Activated CD8-positive, alpha-beta memory T cell treated with anti-CD3 and anti-CD28 coated beads for 24 hours (primary cell): ENCODE measurements around the gene OPCML.

ENCODE experiments used
- DNase-seq: peaks from one replicate; pipeline ENCODE4 v3.0.0-alpha.2; 2020

The OPCML gene

DNA sequence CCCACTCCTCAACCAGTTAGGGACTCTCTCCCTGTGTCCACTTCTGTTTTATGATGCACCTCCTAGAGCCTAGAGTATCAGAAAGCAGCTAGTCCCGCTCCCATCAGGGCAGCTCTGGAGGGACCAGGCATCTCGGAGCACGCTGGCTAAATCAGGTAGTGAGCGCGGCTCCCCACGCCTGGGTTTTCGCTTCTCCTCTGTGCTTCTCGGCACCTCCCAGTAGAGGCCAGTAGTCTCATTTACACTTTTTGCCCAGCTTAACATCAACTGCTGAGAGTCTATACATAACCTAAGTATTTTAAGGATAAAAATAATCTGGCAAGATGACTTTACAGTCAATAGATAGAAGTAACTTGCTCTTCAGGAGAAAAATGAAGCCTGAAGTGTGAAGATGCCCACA lies 473.8 kb downstream of the OPCML start:
- DNase-seq: no peak

DNA sequence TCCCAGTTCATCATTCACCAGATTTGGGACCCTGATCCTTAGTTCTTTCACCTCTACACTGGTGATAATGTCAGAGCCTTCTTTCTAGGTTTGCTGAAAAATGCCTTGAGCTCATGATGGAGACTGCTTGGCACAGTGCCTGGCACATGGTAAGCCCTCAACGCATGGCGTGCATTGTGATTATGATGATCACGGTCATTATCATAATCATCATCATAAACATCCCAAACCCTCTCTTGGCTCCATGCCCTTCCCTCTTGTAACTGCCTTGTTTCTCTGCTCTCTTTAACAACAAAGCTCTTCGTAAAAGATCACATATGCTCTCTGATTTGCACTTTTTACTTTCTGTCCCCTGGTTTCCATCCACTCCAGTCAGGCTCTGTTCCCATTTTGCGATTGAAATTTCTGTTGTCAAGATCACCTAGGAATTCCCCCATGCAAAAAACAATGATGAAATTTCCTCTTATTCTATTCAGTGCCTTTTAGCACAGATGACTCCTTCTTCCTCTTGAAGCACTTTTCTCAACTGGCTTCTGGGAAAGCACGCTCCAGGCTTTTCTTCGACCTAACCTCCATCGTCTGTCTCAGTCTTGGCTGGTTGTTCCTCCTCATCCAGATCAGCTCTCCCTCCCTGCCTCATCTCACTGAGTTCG lies 479.1 kb downstream of the OPCML start:
- DNase-seq: no peak

DNA sequence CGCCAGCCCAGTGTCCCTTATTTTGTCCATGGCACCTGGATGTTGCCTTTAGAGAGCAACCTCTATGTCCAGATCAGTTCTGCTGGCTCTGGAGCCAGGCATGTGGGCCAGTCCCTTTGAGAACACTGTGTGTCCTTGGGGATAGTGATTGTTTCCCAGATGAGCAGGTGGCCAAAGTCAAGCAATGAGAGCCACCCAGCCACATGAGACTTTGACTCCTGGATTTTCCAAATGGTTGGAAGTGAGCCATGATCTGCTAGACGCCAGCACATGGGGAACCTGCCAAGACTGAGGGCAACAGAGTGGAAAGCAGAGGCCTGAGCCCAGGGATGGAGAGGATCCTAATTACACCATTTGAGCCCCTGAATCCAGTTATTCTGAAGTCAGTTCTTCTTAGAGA lies 479.8 kb downstream of the OPCML start:
- no peak for DNase-seq

- no peak for DNase-seq
Measured at GRCh38 chr11:133049244-133050019, 482.9 kb downstream of the OPCML start.

- no peak for DNase-seq
Measured at GRCh38 chr11:133048270-133048669, 484.0 kb downstream of the OPCML start.

- DNase-seq: no peak
Measured at GRCh38 chr11:133047771-133048115, 484.6 kb downstream of the OPCML start.

DNA sequence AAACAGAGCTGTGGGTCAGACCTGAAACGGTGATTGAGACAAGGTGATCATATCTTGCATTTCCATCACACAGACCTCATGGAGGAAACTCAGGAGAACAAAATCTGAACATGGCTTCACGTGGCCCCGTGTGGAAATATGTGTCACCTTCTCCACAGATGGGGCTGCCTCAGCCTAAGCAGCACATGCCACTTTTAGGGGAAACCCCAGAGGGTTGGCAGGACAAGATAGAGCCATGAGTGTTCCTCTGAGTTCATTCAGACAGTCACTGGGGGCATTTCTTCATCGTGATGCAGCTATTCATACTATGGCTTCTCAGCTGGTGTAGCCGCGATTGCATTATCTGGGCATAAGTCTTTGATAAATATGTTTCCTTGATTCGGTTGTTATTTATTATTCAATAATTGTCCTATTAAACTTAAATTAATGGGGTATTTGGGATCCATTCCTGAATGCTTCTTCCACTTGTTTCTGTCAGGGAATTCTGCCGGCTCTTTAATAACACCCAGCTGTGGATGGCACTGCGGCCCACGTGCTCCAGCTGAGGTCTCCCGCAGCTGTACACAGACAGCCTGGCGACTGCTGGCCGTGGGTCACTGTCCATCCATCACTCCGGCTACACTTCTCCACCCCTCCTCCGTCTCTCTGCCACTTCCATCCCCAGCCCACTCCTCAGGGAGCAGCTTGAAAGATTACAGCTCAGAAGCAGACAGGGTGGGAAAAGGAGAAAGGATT lies 485.1 kb downstream of the OPCML start:
- DNase-seq: no peak

DNA sequence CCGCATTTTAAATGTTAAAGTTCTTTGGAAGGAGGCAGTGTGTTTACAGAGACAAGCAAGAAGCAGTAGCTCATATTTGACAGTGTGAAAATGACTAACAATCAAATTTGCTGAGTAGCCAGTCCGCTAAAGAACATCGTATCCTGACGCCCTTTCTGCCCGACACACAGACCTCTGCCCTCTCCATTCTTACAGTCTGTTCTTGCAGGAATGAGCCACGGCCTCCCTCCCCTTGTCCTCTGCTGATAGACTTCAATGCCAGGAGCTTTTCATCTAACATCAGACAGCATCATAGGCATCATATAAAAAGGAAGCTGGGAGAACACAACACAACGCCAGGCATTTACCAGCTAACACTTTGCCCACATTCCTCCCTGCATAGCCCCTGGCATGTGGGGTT lies 486.0 kb downstream of the OPCML start:
- no peak for DNase-seq

GRCh38 chr11:133041928-133042882 lies 490.1 kb downstream of the OPCML start:
- DNase-seq: no peak

GRCh38 chr11:133041181-133041580 lies 491.1 kb downstream of the OPCML start:
- no peak for DNase-seq

DNA sequence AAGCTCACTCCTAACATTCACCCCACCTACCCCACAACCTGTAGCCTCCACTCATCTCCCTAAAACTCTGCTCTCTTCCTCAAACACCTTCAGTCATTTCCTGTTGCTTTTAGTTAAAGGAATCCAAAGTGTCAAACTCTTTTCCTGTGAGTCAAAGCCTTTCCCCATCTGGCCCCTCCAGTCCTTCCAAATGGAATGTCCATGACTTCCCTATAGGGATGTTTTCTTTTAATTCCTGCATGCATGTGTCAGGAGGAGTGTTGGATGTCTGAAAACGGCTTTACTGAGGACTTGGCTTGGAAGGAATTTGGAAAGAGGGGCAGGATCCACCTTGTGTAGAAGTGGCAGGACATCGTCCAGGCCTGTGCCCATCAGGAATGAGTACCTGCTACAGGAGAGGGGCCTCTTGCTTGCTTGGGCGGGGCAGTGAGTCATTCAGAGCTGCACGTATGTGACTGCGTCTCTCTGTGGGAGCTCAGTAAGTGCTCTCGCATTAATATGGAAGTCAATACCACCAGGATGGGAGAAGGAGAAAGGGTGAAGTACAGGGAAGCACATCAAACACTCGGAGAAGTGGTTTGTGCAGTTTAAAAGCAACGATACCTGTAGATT lies 491.9 kb downstream of the OPCML start:
- no peak for DNase-seq

- DNase-seq: no peak
Measured at GRCh38 chr11:133038850-133039249, 493.5 kb downstream of the OPCML start.

- no peak for DNase-seq
Measured at GRCh38 chr11:133034929-133035328, 497.4 kb downstream of the OPCML start.

GRCh38 chr11:133029107-133029506 lies 503.2 kb downstream of the OPCML start:
- DNase-seq: no peak

GRCh38 chr11:133026952-133027351 lies 505.3 kb downstream of the OPCML start:
- no peak for DNase-seq

- no peak for DNase-seq
Measured at GRCh38 chr11:133024301-133024700, 508.0 kb downstream of the OPCML start.

- DNase-seq: no peak
Measured at GRCh38 chr11:133023232-133023631, 509.1 kb downstream of the OPCML start.

DNA sequence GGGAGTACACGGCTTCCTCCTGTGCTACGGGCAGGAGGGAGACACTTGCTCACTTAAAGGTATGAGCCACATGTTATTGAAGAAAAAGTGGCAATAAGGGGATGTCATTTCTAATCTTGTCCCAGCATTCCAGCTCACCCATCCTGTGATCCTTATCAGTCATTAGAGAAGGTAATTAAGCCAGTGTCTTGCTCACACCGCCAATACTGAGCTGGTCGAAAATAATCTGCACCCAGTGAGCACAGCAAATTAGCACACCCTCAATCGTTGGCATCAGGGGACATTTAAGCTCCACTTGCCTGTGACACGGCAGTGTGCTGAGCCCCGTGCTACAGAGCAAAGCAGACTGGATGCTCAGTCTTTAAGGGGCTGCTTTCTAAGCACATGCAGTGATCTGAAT lies 510.7 kb downstream of the OPCML start:
- DNase-seq: no peak

- DNase-seq: no peak
Measured at GRCh38 chr11:133020372-133020714, 512.0 kb downstream of the OPCML start.

GRCh38 chr11:133019545-133020371 lies 512.5 kb downstream of the OPCML start:
- DNase-seq: no peak

DNA sequence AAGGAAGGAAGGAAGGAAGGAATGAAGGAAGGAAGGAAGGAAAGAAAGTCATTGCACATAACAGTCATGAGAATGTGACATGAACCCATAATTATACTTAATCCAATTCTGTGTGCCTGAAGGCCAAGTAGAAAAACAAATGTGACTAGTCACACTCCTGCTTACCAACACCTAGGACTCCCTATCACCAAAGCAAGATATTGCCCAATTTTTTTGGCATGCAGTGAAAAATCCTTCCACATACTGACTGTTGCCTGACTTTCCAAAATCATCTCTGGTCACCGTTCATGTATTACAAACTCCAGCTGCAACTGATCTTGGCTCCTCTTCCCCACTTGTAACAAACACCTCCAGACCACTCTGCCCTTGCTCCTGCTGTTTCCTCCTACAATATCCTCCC lies 516.8 kb downstream of the OPCML start:
- no peak for DNase-seq

DNA sequence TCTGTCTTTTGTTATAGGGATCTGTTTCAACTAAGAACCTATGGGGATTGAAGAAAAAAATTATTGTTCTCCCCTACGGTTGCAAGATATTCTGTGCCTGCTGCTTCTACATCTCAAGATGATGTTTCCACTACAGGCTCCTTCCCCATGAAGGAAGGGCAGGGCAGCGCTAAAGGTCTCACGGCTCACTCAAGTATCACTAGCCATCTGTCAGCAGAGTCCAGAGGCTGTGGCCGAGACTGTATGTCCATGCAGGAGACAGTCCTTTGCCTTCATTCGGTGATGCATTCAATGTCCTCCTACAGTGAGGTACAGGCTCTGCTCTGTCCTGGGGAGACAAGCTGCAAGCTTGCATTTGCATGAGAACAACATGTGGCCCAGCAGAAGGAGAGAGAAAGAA lies 518.0 kb downstream of the OPCML start:
- no peak for DNase-seq
